GM12878 (cell line): Measurements from ENCODE around the gene VPS8.

ENCODE experiments used
- HDAC2 ChIP-seq: fragments of 200-600 bp; sonication (generic); IDR thresholded peaks from 2 replicates; pipeline ENCODE4 v1.6.1; 2017
- JUNB ChIP-seq: IDR thresholded peaks from 2 replicates; pipeline ENCODE4 v1.6.1; 2016; ENCODE audit warnings: antibody characterized with exemption, mild to moderate bottlenecking
- MTA3 ChIP-seq: IDR thresholded peaks from 2 replicates; pipeline ENCODE4 v1.6.1; 2012; ENCODE audit warnings: low read length, inconsistent platforms, borderline replicate concordance
- POLR2A ChIP-seq: IDR thresholded peaks from 2 replicates; pipeline ENCODE4 v1.6.1; 2011; ENCODE audit warnings: low read depth, mild to moderate bottlenecking, low read length
- POLR2AphosphoS5 ChIP-seq: IDR thresholded peaks from 2 replicates; pipeline ENCODE4 v1.6.1; 2011; ENCODE audit warnings: mild to moderate bottlenecking, low read length, inconsistent platforms
- TBL1XR1 ChIP-seq: IDR thresholded peaks from 2 replicates; pipeline ENCODE4 v1.6.1; 2012; ENCODE audit warnings: low read depth, low read length, improper control_type of control experiment
- TF ChIP-seq, protein P1 (sequence below), 3 experiments: IDR thresholded peaks in 2 of 3; conservative IDR thresholded peaks in 1 of 3; 2 replicates each; pipeline ENCODE4 v1.5.1; 2011; ENCODE audit warnings: low read depth in 3 of 3, low read length in 3 of 3, mild to moderate bottlenecking in 3 of 3, control low read depth in 2 of 3, moderate library complexity in 2 of 3, inconsistent platforms in 1 of 3, mixed read lengths in 1 of 3; ENCODE audit not compliant: control insufficient read depth in 2 of 3, insufficient read depth in 1 of 3; ENCODE audit errors: extremely low read depth in 1 of 3
- TF ChIP-seq, protein P2 (sequence below): fragments of 450-650 bp; formaldehyde crosslinking; IDR thresholded peaks from 2 replicates; pipeline ENCODE4 v1.5.0; 2022; ENCODE audit warnings: mild to moderate bottlenecking, missing genetic modification characterization
- TF ChIP-seq, protein P3 (sequence below): IDR thresholded peaks from 2 replicates; pipeline ENCODE4 v1.6.1; 2012; ENCODE audit warnings: low read depth, low read length, improper control_type of control experiment

DNA sequence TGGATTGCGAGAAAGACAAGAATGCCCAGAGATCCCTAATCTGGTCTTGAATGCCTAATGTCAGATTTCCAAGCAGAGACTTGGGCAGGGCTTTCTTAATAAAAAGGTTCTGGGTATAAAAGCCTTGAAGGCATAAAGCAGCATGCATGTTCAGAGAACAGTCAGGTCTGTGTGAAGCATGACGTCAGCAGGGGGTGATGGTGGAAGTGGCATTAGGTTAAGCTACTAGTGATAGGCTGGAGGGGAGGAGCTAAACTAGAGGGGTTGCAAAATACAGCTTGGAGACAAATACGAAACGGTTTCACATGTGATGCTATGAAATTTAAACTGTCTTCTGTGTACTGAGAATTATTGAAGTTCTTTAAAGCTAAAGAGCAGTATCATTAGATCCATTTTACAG lies 125.6 kb downstream of the VPS8 start:
- no peak for TF ChIP-seq MTA3
- TF ChIP-seq, protein P1, sequence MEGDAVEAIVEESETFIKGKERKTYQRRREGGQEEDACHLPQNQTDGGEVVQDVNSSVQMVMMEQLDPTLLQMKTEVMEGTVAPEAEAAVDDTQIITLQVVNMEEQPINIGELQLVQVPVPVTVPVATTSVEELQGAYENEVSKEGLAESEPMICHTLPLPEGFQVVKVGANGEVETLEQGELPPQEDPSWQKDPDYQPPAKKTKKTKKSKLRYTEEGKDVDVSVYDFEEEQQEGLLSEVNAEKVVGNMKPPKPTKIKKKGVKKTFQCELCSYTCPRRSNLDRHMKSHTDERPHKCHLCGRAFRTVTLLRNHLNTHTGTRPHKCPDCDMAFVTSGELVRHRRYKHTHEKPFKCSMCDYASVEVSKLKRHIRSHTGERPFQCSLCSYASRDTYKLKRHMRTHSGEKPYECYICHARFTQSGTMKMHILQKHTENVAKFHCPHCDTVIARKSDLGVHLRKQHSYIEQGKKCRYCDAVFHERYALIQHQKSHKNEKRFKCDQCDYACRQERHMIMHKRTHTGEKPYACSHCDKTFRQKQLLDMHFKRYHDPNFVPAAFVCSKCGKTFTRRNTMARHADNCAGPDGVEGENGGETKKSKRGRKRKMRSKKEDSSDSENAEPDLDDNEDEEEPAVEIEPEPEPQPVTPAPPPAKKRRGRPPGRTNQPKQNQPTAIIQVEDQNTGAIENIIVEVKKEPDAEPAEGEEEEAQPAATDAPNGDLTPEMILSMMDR (IDR thresholded peaks at IDR 0.05 in 2 of 3, conservative IDR thresholded peaks at IDR 0.05 in 1 of 3; ENCODE audit: control insufficient read depth in 2 of 3, extremely low read depth in 1 of 3, insufficient read depth in 1 of 3, low read depth in 3 of 3, low read length in 3 of 3) = no peak
- no peak for TF ChIP-seq JUNB
- TF ChIP-seq POLR2AphosphoS5 = no peak
- TF ChIP-seq, protein P2, sequence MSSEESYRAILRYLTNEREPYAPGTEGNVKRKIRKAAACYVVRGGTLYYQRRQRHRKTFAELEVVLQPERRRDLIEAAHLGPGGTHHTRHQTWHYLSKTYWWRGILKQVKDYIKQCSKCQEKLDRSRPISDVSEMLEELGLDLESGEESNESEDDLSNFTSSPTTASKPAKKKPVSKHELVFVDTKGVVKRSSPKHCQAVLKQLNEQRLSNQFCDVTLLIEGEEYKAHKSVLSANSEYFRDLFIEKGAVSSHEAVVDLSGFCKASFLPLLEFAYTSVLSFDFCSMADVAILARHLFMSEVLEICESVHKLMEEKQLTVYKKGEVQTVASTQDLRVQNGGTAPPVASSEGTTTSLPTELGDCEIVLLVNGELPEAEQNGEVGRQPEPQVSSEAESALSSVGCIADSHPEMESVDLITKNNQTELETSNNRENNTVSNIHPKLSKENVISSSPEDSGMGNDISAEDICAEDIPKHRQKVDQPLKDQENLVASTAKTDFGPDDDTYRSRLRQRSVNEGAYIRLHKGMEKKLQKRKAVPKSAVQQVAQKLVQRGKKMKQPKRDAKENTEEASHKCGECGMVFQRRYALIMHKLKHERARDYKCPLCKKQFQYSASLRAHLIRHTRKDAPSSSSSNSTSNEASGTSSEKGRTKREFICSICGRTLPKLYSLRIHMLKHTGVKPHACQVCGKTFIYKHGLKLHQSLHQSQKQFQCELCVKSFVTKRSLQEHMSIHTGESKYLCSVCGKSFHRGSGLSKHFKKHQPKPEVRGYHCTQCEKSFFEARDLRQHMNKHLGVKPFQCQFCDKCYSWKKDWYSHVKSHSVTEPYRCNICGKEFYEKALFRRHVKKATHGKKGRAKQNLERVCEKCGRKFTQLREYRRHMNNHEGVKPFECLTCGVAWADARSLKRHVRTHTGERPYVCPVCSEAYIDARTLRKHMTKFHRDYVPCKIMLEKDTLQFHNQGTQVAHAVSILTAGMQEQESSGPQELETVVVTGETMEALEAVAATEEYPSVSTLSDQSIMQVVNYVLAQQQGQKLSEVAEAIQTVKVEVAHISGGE (CRISPR knock-in tag) = no peak
- no peak for TF ChIP-seq HDAC2
- no peak for TF ChIP-seq TBL1XR1
- TF ChIP-seq POLR2A = no peak
- TF ChIP-seq, protein P3, sequence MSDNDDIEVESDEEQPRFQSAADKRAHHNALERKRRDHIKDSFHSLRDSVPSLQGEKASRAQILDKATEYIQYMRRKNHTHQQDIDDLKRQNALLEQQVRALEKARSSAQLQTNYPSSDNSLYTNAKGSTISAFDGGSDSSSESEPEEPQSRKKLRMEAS = no peak
